Spleen (tissue), 11 donors: ENCODE results near the gene KIF1A. TPM values are rescaled to one million over a fixed set of nuclear protein-coding genes. Genes with fewer than 3 reads are reported as not detected.

Source experiments
- DNase-seq: peaks from one replicate; pipeline ENCODE4 v3.0.0-alpha.2; 2020
- H3K27ac ChIP-seq, 8 donors: fragments of 200-600 bp; sonication (generic) in 7 of 8; 1 replicate in 4 of 8; 2 replicates in 4 of 8; pipeline versions ENCODE4 v1.5.0 to v1.8.0; 2016 to 2021; ENCODE audit warnings: inconsistent platforms in 4 of 8, mild to moderate bottlenecking in 4 of 8, moderate library complexity in 1 of 8
- H3K27me3 ChIP-seq, 7 donors: fragments of 200-600 bp; sonication (generic) in 6 of 7; replicated peaks in 1 of 7; 1 replicate in 4 of 7; 2 replicates in 3 of 7; pipeline versions ENCODE4 v1.5.0 to v1.8.0; 2016 to 2021; ENCODE audit warnings: inconsistent platforms in 3 of 7, mild to moderate bottlenecking in 1 of 7
- H3K36me3 ChIP-seq, 6 donors: fragments of 200-600 bp; sonication (generic) in 5 of 6; 1 replicate in 4 of 6; 2 replicates in 2 of 6; pipeline versions ENCODE4 v1.5.0 to v1.8.0; 2016 to 2021; ENCODE audit warnings: inconsistent platforms in 2 of 6
- H3K4me1 ChIP-seq, 6 donors: fragments of 200-600 bp; sonication (generic) in 5 of 6; 1 replicate in 3 of 6; 2 replicates in 3 of 6; pipeline versions ENCODE4 v1.5.0 to v1.8.0; 2016 to 2021; ENCODE audit warnings: inconsistent platforms in 3 of 6
- H3K4me3 ChIP-seq, 8 donors: fragments of 200-600 bp; sonication (generic) in 7 of 8; 1 replicate in 4 of 8; 2 replicates in 4 of 8; pipeline versions ENCODE4 v1.5.0 to v1.8.0; 2016 to 2021; ENCODE audit warnings: inconsistent platforms in 4 of 8, mild to moderate bottlenecking in 4 of 8, moderate library complexity in 2 of 8
- H3K9me3 ChIP-seq, 8 donors: fragments of 200-600 bp; sonication (generic) in 7 of 8; 1 replicate in 4 of 8; 2 replicates in 4 of 8; pipeline versions ENCODE4 v1.5.0 to v1.8.0; 2016 to 2021; ENCODE audit warnings: inconsistent platforms in 4 of 8
- CTCF ChIP-seq, 11 experiments: fragments of 200-600 bp in 7 of 11; fragments of 450-650 bp in 4 of 11; sonication (generic) in 4 of 11; IDR thresholded peaks in 8 of 11; conservative IDR thresholded peaks in 3 of 11; 1 replicate in 7 of 11; 2 replicates in 4 of 11; pipeline versions ENCODE4 v1.4.0 to v1.8.0; 2016 to 2021; ENCODE audit warnings: antibody characterized with exemption in 11 of 11, inconsistent platforms in 4 of 11, mild to moderate bottlenecking in 1 of 11
- POLR2A ChIP-seq, 3 donors: fragments of 450-650 bp; IDR thresholded peaks; one replicate each; pipeline ENCODE4 v1.5.1; 2017; ENCODE audit warnings: antibody characterized with exemption in 3 of 3, mild to moderate bottlenecking in 1 of 3
- POLR2AphosphoS5 ChIP-seq, 3 donors: sonication (generic); formaldehyde crosslinking; IDR thresholded peaks; one replicate each; pipeline ENCODE4 v1.5.1; 2017; ENCODE audit warnings: antibody characterized with exemption in 3 of 3
- WGBS, 5 donors: extraction: QIAGEN DNeasy Blood & Tissue Kit in 3 of 5; methylation state at CpG; one replicate each; pipeline versions ENCODE4 v1.1.5 to v1.1.7; 2013 to 2018; 5-methylcytosine and 5-hydroxymethylcytosine counted together
- intact Hi-C: fragments of 100-400 bp; cut with DNase I; formaldehyde crosslinking; loops from one replicate; pipeline ENCODE4 v1.15.0; 2023; ENCODE audit warnings: low total_unique reads
- polyA plus RNA-seq, 3 donors: library from polyadenylated mRNA; stranded (reverse); fragments of 200-250 nt; gene quantifications; one replicate each; pipeline ENCODE4 v1.2.1, GENCODE V29; 2013
- total RNA-seq, 7 donors: library from RNA; depleted of rRNA in 3 of 7; stranded (reverse); fragments of >200 nt in 3 of 7; fragmentation: NEBNext Ultra II Directional in 4 of 7; extraction: Animal tissue kit (Norgen Biotek cat#: 25700) in 4 of 7; gene quantifications; one replicate each; pipeline versions ENCODE4 v1.1.0 to v1.2.1, GENCODE V29; 2016 to 2021
- donor health status: healthy with polysubstance abuse.
- donor health status: DM: no; HTN: no; CAD: no; lungs with moderate emphysema.
- donor health status: DM: no; HTN: no; CAD: no.
- donor health status: Bipolar disorder and iron deficiency.
- donor health status: healthy.
- donor health status: DM: no; HTN: no; CAD: no.
- donor health status: DM: yes; HTN: yes; CAD: no.

KIF1A gene
- total and polyA plus RNA-seq, 10 donors, result 0.02 to 2.0 (median 0.55) TPM; not detected in 1

- Histone ChIP-seq H3K27ac (no peak overlapping the region), H3K27me3 (peaks cover 0 to 47% (median 5%) of the 10 kb centered on the region in 7 donors), H3K9me3 (no peaks in the 10 kb centered on the region), H3K4me3 (no peak overlapping the region), H3K36me3 (no peaks in the 10 kb centered on the region), H3K4me1 (peaks cover 6 to 19% (median 14%) of the 10 kb centered on the region in 6 donors)
- TF ChIP-seq POLR2A (IDR thresholded peaks at IDR 0.05), result no peak
- intact Hi-C loops, result loop anchor here (10.0 kb wide), 1 partner anchor 320 kb away; no protein-coding TSS in a partner anchor
- peak; percentile 64 for DNase-seq
- 74 to 92% (median 77%) methylated on average over 6 of the region's 6 CpGs for WGBS, 5 donors
Observed at GRCh38 chr2:240834377-240834975, 14.5 kb upstream of the KIF1A start.

- no peak for DNase-seq
- Histone ChIP-seq H3K36me3 (no peaks in the 10 kb centered on the region), H3K9me3 (no peaks in the 10 kb centered on the region), H3K27me3 (peaks cover 0 to 54% (median 6%) of the 10 kb centered on the region in 7 donors), H3K4me1 (peaks cover 6 to 19% (median 14%) of the 10 kb centered on the region in 6 donors), H3K27ac (no peak overlapping the region), H3K4me3 (no peak overlapping the region)
- TF ChIP-seq POLR2A (IDR thresholded peaks at IDR 0.05), result no peak
- TF ChIP-seq POLR2AphosphoS5 (IDR thresholded peaks at IDR 0.05), result no peak
- no peak for TF ChIP-seq CTCF (IDR thresholded peaks at IDR 0.05 in 8 of 11, conservative IDR thresholded peaks at IDR 0.05 in 3 of 11)
- 71 to 83% (median 78%) methylated on average over 4 to 8 of the region's 8 CpGs for WGBS, 5 donors
- intact Hi-C loops, result loop anchor here (10.0 kb wide), 1 partner anchor 319 kb away; no protein-coding TSS in a partner anchor
Observed at GRCh38 chr2:240833724-240834285, 13.8 kb upstream of the KIF1A start.

GRCh38 chr2:240832921-240833494, 13.0 kb upstream of the KIF1A start:
- intact Hi-C loops, result loop anchor here (10.0 kb wide), 1 partner anchor 318 kb away; no protein-coding TSS in a partner anchor
- Histone ChIP-seq H3K9me3 (no peaks in the 10 kb centered on the region), H3K36me3 (no peaks in the 10 kb centered on the region), H3K27ac (no peak overlapping the region), H3K27me3 (peaks cover 0 to 62% (median 11%) of the 10 kb centered on the region in 7 donors), H3K4me1 (peaks cover 6 to 19% (median 14%) of the 10 kb centered on the region in 6 donors), H3K4me3 (no peak overlapping the region)
- WGBS, 5 donors, result 71 to 80% (median 77%) methylated on average over 13 of the region's 13 CpGs
- no peak for TF ChIP-seq CTCF (IDR thresholded peaks at IDR 0.05 in 8 of 11, conservative IDR thresholded peaks at IDR 0.05 in 3 of 11)
- TF ChIP-seq POLR2A (IDR thresholded peaks at IDR 0.05), result no peak
- TF ChIP-seq POLR2AphosphoS5 (IDR thresholded peaks at IDR 0.05), result no peak
- DNase-seq, result no peak

- peak; percentile 99 for DNase-seq
- intact Hi-C loops, result loop anchor here (10.0 kb wide), 1 partner anchor 317 kb away; no protein-coding TSS in a partner anchor
- H3K9me3 ChIP-seq, result no peaks in the 10 kb centered on the region
- H3K4me3 ChIP-seq, result peak overlapping the region in 6 of 8 donors; percentile 12 to 59 (median 26)
- TF ChIP-seq POLR2A (IDR thresholded peaks at IDR 0.05) (no peak), CTCF (IDR thresholded peaks at IDR 0.05 in 8 of 11, conservative IDR thresholded peaks at IDR 0.05 in 3 of 11) (no peak), POLR2AphosphoS5 (IDR thresholded peaks at IDR 0.05) (peak in 2 of 3 donors; percentile 37 to 59)
- no peak overlapping the region for H3K27ac ChIP-seq
- peaks cover 0 to 64% (median 14%) of the 10 kb centered on the region in 7 donors for H3K27me3 ChIP-seq
- no peaks in the 10 kb centered on the region for H3K36me3 ChIP-seq
- 0 to 3% (median 2%) methylated on average over 2 to 54 of the region's 54 CpGs for WGBS, 5 donors
- H3K4me1 ChIP-seq, result peaks cover 6 to 19% (median 14%) of the 10 kb centered on the region in 6 donors
Observed at GRCh38 chr2:240832205-240832727, 12.2 kb upstream of the KIF1A start.
